Measurements from ENCODE around the gene PSMB11. TPM values are rescaled to one million over a fixed set of nuclear protein-coding genes. Genes with fewer than 3 reads are reported as not detected.

The PSMB11 gene
- total and polyA plus RNA-seq, 2 donors (not counting 3 experiments of a cell fraction or from before 2014, with no cell fraction given): not detected

GRCh38 chr14:23017091-23017490 lies 24.9 kb upstream of the PSMB11 start:
- no TSS peak for BruUV-seq (replicated peaks)
- Histone ChIP-seq H3K4me2 (ENCODE audit: insufficient read depth, low read length) (no peak overlapping the region), H3K4me1 (ENCODE audit: control insufficient read depth, extremely low read depth, insufficient read depth, low read length) (no peaks in the 10 kb centered on the region), H3K36me3 (ENCODE audit: control insufficient read depth in 2 of 2, extremely low read depth in 1 of 2, insufficient read depth in 2 of 2, low read length in 2 of 2) (no peaks in the 10 kb centered on the region), H3K4me3 (replicated peaks in 1 of 3; ENCODE audit: insufficient read depth in 1 of 3, low read depth in 1 of 3, low read length in 3 of 3) (no peak overlapping the region), H2AFZ (ENCODE audit: low read depth, low read length) (no peak overlapping the region), H3K27ac (ENCODE audit: insufficient read depth, low read depth, low read length) (no peak overlapping the region), H4K20me1 (replicated peaks; ENCODE audit: control insufficient read depth, extremely low read depth, insufficient read depth, low read length) (no peaks in the 10 kb centered on the region), H3K79me2 (ENCODE audit: control insufficient read depth, insufficient read depth, low read length) (no peaks in the 10 kb centered on the region), H3K9ac (replicated peaks; ENCODE audit: extremely low read depth, insufficient read depth, low read length) (no peak overlapping the region), H3K27me3 (ENCODE audit: control insufficient read depth in 2 of 2, insufficient read depth in 2 of 2, low read length in 2 of 2) (no peaks in the 10 kb centered on the region), H3K9me3 (replicated peaks; ENCODE audit: control insufficient read depth, insufficient read depth, low read length) (no peaks in the 10 kb centered on the region), H3K9me1 (replicated peaks; ENCODE audit: control insufficient read depth, extremely low read depth, insufficient read depth, low read length) (no peaks in the 10 kb centered on the region)
- intact Hi-C loops (cut with micrococcal nuclease) (no loop called here), dilution Hi-C loops (cut with MboI; ENCODE audit: extremely low pct_ligation_motif_present, low sequenced_read_pairs) (no loop called here)
- CTCF ChIA-PET: interaction anchor here (0.7 to 2.9 kb wide), 6 partner anchors 12 to 30 kb away, joined by 3 to 13 read pairs (median 4); no protein-coding TSS in a partner anchor
- DNase-seq (ENCODE audit: low read depth, low spot score) (no peak), FAIRE-seq (no peak)
- POLR2A ChIA-PET: no interaction called here
- TF ChIP-seq MAX (IDR thresholded peaks at IDR 0.05; ENCODE audit: insufficient read depth, insufficient read length) (no peak), POLR2AphosphoS5 (IDR thresholded peaks at IDR 0.05; ENCODE audit: insufficient read depth, low read depth, low read length) (no peak), EZH2 (IDR thresholded peaks at IDR 0.05; ENCODE audit: borderline replicate concordance, low read depth, low read length, severe bottlenecking) (no peak), POLR2A (IDR thresholded peaks at IDR 0.05; ENCODE audit: low read depth, low read length) (no peak), MYC (IDR thresholded peaks at IDR 0.05; ENCODE audit: low read depth, low read length) (no peak), JUN (IDR thresholded peaks at IDR 0.05; ENCODE audit: borderline replicate concordance, insufficient read depth, insufficient read length, low read depth) (no peak), FOS (IDR thresholded peaks at IDR 0.05; ENCODE audit: borderline replicate concordance, insufficient read depth, low read length) (no peak), GATA2 (IDR thresholded peaks at IDR 0.05; ENCODE audit: insufficient read depth, insufficient read length, low read depth, low read length) (no peak)
- TF ChIP-seq, protein P1, sequence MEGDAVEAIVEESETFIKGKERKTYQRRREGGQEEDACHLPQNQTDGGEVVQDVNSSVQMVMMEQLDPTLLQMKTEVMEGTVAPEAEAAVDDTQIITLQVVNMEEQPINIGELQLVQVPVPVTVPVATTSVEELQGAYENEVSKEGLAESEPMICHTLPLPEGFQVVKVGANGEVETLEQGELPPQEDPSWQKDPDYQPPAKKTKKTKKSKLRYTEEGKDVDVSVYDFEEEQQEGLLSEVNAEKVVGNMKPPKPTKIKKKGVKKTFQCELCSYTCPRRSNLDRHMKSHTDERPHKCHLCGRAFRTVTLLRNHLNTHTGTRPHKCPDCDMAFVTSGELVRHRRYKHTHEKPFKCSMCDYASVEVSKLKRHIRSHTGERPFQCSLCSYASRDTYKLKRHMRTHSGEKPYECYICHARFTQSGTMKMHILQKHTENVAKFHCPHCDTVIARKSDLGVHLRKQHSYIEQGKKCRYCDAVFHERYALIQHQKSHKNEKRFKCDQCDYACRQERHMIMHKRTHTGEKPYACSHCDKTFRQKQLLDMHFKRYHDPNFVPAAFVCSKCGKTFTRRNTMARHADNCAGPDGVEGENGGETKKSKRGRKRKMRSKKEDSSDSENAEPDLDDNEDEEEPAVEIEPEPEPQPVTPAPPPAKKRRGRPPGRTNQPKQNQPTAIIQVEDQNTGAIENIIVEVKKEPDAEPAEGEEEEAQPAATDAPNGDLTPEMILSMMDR (IDR thresholded peaks at IDR 0.05; ENCODE audit: extremely low read depth in 1 of 2, insufficient read depth in 1 of 2, low read depth in 1 of 2, low read length in 2 of 2): no peak
